NCI-H748 treated with DMSO at 0.1 percent for 48 hours (cell line): ENCODE data around the gene SYK.
"Not testable (repeated sequence)": the region's sequence is repeated elsewhere in the genome, so short reads cannot be mapped to it uniquely, and the experiment has no call there.

Experiments
- DNase-seq: peaks from one replicate; lab custom pipeline; 2025; lab: John Stamatoyannopoulos, UW

The SYK gene

DNA sequence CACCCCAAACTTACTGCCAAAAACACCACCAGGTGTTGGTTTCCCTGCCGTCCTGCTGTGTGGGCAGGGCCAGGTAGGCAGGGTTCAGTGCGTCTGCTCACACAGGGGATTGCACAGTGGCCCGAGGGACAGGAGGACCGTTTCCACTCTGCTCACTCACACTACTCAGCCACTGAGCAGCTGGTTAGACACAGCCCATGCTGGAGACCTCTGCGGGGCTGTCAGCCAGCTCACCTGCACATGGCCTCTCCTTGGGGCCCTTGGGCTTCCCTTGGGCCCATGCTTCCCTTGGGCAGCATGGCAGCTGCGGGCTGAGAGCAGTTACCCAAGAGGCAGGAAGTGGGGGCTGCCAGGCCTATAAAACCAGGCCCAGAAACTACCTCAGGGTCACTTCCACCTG is 79.0 kb downstream of the SYK start:
- DNase-seq: no peak

DNA sequence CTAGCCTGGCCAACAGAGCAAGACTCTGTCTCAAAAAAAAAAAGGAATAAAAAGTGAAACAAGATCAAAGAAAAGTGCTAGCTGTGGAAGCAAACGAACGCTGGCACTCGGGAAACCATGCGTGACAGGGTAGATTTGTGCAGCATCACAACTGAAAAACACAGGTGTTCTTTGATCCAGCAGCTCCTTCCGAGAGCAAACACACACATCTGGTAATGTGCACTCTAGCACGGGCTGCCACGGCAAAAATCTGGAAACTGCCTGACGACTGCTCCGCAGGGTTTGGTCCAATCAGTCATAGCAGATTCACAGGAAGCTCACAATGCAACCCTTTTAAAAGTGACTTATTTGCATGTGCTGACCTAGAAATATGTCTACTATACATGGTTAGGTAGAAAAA is 80.0 kb downstream of the SYK start:
- DNase-seq: no peak

DNA sequence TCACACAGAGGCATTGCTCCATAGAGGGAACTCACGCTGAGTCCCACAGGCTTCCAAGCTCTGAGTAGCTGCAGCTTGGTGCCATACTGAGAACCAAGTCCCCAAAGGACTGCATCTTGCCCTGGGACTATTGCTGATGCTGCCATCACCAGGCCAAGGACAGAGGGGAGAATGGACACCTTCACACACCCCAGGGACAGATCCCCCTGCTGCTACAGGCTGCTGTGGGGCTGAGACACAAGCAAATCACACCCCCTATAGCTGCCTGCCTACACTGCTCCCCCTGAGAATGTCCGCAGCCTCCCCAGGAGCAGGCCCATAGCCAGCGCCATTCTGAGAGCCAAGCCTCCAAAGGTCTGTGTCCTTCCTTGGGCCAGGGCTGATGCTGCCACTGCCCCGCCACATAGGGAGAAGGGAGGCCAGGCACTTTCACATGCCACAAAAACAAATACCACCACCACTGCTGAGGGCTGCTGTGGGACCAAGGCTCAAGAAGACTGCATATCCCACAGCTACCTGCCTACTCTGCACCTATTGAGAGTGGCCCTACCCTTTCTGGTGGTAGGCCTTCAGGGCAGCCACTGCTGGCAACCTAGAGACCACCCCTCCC is 81.5 kb downstream of the SYK start:
- DNase-seq: no peak

DNA sequence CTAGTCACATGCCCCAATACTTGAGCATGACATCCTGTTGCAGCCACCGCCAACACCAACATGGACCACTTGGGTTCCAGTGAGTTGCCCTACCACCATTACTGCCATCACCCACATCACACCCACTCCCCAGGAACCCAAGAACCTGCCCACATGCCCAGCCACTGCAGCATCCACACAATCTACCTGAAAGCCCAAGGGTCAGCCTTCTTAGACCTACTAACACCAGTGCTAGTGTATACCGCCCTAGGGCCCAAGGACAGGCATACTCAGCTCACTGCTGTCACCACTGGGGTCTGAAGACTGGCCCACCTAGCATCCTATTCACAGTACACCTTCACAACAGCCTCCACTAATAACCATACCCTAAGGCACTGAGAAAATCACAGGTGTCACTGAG is 82.0 kb downstream of the SYK start:
- DNase-seq: no peak

DNA sequence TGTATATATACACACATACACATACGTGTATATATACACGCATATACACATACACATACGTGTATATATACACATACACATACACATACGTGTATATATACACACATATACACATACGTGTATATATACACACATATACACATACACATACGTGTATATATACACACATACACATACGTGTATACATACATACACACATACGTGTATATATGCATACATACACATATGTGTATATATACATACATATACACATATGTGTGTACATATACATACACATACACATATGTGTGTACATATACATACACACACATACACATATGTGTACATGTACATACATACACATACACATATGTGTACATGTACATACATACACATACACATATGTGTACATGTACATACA is 82.6 kb downstream of the SYK start:
- no peak for DNase-seq

DNA sequence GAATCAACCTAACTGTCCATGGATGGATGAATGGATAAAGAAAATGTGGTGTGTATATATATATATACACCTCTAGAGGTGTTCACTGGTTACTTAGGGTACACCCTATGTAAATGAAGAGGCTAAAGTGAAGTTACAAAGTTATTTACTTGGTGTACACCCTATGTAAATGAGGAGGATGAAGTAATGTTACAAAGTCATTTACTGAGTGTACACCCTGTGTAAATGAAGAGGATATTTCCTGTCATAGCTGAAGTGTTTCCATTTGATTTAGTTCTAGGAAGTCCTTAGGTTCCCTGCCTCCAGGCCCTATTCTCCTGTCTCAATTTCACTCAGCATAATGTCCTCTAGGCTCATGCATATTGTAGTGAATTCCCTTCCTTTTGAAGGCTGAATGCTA is 85.2 kb downstream of the SYK start:
- DNase-seq: not testable (repeated sequence)

DNA sequence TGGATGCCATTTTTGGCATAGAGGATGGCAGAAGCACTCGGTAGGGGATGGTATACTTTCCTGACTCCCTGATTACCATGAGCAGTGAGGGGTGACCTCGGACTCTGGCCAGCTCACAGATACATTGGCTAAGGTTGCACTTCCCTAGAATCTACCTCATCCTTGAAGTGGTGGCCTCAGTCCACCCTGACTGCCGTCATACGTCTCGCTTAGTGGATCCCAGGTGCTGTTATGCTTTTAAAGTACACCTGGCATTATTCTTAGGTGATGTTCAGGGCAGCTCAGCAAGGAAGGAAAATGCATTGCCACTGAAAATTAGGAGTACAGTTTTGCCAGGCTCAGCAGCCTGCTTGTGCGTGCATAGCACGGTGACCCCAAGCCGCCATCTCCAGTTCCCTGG is 87.3 kb downstream of the SYK start:
- no peak for DNase-seq

DNA sequence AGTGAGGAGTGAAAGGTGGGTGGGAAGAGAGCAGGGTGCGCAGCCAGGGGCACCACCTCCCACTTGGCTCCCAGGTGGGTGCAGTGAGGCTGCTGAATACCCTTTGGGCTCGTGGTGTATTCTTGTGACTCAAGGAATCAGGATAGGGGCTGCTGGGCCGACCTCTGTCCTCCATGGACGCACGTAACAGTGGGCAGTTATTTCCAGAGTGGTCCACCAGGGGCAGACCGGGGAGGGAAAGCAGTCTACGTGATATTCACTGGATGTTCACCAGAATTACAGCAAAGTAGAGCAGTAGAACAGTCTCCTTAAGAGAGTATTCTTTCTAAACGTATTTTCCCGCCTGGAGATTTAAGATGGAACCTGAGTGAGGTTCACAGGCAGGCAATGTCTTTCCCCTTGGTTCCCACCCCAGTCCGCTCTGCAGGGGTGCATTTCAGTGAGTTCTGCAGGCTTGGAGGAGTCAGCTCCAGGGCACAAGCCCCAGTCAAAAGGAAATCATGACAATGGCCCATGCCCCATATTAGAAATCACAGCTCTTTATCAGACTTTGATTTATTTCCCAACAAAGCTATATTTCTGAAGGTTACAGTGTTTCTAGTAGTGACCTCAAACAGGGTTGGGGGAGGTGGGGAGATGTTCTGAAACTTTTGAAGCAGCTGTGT is 88.7 kb downstream of the SYK start:
- DNase-seq: no peak

DNA sequence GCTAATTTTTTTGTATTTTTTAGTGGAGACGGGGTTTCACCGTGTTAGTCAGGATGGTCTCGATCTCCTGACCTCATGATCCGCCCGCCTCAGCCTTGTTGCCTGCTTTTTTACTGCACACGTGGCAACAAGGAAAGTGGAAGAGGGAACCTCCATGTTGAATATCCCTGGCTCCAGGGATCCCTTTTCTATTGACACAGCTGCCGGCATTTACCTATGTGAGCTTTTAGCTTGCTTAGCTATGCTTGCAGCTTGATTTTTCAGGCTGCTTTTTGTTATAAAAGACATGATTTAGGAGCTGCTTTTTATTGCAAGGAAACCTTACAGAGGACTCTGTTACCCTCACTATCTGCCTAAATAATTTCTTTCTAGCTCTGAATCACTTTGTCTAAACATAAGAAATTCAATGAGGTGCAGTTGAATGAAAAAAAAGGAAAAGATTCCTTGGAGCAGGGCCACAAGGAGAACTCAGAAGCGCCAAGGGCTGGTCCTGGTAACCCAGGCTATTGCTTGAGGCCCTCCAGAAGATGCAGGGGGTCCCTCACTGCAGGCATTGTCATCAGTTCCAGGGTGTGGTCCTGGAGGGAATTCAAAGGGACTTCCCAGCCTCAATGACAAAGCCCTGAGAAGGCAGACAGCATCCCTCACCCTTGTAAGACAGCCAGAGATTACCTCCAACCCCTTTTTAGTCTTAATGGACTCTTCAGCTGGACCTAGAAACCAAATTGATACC is 89.9 kb downstream of the SYK start:
- peak; percentile 26 for DNase-seq

DNA sequence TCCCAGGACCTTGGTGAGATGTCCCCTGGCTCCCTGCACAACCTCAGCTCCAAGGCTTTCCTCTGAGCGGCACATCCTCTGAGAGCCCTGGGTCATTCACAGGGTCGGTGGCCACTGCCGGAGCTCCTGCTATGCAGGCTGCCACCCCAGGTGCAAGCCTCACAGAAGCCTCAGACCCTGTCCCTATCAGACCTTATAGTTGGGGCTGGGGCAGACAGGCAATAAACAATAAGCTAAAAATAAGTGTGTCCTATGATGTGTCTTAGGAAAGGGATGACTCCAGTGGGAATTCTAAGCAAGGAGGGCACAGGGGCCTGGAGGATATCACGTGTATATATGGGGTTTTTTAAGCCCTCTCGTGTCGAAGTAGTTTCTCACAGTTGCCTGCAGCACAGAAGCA is 91.3 kb downstream of the SYK start:
- no peak for DNase-seq

DNA sequence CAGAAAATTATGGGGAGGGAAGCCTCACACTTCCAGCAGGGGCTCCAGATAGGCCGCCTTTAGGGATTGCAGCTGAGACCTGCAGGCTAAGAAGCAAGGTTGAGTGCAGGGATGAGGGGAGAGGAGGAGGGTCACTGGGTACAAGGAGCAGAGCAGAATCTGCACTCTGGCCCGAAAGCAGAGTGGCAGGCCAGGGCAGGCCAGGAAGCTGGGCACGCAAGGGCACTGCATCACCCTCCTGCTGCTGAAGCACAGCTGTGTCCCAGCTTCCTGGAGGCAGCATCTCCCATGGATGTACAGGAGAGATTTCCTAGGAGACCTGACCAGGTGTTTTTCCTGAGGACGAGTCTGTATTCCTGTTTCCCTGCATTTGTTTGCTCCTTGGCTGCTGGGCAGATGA is 92.1 kb downstream of the SYK start:
- DNase-seq: no peak

DNA sequence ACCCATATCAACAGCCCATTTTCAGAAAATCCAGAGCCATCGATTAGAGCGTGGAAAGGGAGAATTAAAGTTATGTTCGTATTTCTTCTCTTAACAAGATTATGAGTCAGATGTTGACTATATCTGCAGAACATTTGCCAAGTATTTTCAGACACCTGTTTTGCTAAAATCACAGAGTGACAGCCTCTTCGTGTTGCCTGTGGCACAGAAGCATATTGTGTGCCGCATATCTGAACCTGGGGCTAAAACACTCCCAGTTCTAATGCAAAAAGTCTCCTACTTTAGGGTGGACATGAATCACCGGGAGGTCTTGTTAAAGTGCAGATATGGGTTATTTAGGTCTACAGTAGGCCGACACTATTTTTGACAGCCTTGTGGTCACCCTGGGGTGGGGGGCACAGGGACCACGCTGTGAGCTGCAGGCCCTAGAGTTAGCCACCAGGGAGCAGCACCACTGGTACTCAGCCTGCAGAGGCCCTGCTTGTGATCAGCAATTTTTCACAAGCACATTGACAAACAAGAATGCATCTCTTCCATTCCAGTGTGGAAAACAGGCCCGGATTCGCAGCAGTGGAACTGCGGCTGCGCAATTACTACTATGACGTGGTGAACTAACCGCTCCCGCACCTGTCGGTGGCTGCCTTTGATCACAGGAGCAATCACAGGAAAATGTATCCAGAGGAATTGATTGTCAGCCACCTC is 93.5 kb downstream of the SYK start:
- no peak for DNase-seq

DNA sequence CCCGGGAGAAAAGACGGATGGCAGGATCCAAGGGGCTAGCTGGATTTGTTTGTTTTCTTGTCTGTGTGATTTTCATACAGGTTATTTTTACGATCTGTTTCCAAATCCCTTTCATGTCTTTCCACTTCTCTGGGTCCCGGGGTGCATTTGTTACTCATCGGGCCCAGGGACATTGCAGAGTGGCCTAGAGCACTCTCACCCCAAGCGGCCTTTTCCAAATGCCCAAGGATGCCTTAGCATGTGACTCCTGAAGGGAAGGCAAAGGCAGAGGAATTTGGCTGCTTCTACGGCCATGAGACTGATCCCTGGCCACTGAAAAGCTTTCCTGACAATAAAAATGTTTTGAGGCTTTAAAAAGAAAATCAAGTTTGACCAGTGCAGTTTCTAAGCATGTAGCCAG is 94.2 kb downstream of the SYK start:
- DNase-seq: no peak

DNA sequence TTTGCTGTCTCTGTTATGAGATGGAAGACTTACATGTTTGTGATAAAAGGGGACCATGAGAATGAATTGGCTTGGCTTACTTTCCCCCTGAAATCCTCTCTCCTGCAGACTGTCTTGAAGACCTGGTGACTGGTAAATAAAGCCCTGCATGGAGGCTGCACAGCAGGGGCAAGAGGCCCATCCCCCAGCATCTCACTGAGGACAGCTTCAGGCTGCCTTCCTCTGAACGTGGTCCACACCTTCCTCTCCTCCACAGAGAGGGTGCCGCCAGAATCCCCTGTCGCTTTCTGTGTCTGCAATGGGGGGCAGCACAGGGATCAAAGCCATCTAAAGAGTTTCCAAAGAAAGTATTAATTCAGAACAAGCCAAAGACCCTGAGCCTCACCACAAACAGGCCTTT is 94.6 kb downstream of the SYK start:
- no peak for DNase-seq

DNA sequence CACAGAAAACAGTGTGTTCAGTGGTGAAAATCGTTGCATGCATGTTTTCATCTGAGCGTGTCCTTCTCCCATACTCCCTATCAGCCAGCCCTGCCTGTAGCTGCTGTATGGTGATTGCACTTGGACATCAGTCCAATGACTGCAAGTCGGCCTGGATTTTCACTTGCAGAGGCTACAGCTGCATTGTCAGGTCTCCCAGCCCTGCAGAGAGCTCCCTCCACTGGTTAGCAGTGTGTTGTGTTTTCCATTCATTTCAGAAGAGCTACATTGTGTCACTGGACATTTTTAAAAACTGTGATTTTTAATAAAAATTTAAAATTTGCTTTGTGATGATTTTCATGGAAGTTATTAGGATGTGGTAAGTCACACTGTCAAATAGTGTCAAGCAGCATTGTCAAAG is 96.6 kb downstream of the SYK start:
- no peak for DNase-seq

DNA sequence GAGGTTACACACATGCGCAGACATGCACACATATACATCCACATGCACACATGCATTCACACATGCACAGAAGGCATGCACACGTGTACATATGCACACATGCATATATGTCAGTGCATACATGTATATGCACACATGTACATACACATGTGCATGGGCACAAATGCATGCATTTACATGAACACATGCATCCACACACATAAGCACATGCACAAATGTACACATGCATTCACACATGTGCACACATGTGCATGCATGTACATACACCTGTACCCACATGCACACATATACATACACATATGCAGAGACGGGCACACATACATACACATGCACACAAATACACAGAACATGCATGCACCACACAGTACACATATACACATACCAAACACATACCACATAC is 97.7 kb downstream of the SYK start:
- no peak for DNase-seq

DNA sequence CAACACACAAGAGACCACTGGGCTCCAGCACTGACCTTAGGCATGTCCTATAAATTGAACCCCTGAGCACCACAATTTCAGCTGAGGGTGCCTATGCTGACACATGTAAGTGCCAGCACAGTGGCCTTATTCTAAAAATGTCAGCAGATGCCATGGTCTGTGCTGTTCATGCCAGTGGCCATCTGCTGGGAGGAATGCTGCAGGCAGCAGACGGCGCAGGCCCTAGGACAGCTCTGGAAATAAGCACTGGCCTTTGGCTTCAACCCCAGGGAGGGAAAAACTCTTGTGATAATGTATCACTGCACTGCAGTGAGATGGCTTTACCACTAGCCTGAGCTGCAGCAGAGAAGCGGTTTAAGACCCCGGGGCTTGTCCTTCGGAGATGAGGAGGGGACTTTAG is 98.5 kb downstream of the SYK start:
- no peak for DNase-seq

DNA sequence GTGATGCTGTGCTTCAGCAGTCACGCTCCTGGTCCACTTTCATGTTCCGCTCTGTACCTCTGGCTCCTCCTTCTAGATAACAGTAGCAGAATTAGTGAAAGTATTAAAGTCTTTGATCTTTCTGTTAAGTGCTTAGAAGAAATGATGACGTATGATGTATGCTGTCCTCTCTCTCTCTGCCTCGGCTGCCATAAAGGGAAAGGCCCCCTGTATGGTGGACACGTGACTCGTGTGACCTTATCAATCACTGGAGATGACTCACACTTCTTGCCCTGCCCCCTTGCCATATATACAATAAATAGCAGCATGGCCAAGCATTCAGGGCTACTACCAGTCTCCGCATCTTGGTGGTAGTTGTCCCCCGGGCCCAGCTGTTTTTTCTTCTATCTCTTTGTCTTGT is 100.3 kb downstream of the SYK start:
- no peak for DNase-seq

DNA sequence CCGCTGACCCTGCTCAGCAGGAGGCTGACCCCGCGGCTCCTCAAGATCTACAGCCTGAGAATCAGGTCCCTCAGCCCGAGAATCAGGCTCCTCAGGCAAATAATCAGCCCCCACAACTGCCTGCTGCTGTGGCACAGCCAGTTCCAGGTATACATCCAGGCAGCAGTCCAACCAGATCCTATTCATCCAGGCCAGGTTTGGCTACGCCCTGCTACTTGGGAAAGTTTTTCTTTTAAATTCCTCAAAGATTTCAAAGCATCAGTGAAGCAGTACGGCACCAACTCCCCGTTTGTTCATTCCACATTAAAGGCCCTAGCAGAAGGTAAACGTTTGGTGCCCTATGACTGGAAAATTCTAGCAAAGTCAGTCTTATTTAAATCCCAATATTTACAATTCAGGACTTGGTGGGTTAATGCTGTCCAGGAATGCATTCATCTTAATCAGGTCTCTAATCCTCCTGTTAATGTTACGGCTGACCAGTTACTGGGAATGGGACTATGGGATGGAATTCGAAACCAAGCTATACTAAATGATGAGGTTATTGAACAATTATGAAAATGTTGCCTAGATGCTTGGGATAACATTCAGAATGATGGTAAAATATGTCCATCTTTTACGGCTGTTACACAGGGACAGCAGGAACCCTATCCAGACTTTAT is 102.3 kb downstream of the SYK start:
- no peak for DNase-seq

DNA sequence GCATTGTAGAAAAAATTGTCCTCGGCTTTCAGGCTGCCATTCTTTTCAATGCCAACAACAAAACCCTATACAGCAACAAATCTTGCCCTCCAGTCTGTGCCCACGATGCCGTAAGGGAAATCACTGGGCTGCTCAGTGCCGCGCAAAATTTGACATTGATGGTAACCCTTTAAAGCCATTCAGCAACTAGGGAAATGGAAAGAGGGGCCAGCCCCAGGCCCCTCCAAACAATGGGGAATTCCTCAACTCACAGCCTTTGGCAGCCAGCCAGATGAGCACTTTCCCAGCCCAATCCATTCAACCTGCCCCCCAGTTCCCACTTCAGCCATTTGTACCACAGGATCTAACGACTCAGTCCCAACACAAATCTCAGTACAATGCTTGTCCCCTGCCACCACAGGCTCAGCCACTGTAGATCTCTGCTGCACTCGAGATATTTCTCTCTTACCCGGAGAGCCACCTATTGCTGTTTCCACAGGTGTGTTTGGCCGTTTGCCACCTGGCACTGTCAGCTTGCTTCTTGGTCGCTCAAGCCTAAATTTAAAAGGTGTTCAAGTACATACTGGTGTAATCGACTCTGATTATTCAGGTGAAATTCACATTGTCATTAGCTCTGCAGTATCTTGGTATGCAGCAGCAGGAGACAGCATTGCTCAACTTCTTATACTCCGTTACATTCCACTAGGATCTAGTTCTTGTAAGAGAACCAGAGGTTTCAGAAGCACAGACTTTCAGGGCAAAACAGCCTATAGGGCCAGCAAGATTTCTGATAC is 103.3 kb downstream of the SYK start:
- no peak for DNase-seq

DNA sequence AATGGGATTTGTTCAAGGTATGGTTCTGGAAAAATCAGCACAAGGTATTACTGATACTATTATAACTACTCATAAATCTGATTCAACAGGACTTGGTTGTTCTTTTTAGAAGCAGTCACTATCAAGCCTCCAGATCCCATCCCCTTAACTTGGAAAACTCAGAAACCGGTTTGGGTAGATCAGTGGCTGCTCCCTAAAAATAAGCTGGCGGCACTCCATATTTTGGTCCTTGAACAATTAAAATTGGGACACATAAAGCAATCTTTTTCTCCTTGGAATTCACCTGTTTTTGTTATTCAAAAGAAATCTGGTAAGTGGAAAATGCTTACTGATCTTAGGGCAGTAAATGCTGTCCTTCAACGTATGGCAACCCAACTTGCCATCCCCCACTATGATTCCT is 104.2 kb downstream of the SYK start:
- DNase-seq: no peak
